ENCODE results near the gene SCAMP1.
"Not testable (repeated sequence)": the region's sequence is repeated elsewhere in the genome, so short reads cannot be mapped to it uniquely, and the experiment has no call there.

Gene SCAMP1

DNA sequence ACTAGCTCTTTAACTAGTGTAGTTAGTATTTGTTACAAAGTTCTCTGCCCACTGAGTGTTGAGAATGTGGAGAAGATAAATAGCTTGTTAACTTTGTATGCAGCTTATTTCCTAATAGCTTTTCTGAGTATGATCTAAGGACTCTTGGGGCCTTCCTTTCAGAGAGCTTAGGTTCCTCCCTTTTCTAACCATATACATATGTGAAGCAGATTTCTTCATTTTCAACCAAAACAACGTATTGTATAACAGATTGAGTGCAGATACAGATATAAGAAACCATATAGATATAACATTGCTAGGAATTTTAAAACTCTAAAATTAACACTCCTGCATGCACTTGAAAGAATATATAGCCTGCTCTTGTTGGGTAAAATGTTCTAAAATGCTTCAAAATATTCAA lies 70.4 kb downstream of the SCAMP1 start:
- DNase-seq = no peak

DNA sequence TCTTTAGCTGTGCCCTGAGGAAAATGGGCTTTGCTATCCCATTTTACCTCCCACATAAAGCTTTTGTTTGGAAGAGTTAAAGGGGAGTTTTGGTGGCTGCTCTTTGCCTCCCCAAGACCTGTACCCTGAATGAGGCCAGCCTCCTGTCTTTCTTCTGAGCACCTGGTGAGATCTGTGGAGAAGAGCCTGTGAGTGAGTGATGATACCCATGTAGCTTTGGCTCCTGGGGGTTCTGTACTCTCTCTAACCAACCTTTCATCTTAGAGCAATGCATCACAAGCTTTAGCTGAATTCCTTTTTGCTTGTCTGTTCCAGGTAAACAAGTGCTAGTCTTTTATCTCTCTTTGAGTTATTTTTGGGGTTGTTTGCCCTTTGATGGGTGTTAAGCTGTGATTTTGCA lies 73.6 kb downstream of the SCAMP1 start:
- no peak for DNase-seq

DNA sequence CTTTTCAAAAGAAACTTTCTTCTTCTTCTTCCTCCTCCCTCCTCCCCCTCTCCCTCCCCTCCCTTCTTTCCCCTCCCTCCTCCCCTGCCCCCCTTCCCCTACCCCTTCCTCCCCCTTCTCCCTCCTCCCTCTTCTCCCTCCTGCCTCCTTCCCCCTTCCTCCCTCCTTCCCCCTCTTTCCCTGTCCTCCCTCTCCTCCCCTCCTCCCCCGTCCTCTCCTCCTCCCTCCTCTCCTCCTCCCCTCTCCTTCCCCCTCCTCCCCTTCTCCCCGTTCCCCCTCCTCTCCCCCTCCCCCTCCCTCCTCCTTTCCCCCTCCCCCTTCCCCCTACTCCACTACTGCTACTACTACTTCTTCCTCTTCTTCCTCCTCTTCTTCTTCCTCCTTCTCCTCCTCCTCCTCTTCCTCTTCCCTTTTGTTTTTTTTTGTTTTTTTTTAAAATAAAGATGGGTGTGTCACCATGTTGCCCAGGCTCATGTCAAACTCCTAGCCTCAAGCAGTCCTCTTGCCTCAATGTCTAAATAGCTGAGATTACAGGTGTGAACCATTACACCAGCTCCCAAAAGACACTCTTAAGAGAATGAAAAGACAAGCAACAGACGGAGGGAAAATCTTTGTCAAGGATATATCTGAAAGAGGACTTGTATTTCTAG lies 87.5 kb downstream of the SCAMP1 start:
- DNase-seq = no peak

DNA sequence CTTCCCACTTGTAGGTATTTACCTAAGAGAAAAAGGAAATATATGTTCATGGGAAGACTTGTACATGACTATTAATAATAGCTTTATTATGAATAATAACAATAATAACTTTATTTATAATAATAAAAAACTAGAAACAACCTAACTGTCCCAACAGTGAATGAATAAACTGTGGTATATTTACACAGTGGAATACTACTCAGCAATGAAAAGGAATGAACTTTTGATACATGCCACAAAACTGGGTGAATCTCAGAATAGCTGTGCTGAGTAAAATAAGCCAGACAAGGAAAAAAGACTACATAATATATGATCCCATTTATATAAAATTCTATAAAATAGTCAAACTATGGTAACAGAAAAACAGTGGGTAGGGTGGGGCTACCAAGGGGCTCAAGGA lies 88.7 kb downstream of the SCAMP1 start:
- no peak for DNase-seq

DNA sequence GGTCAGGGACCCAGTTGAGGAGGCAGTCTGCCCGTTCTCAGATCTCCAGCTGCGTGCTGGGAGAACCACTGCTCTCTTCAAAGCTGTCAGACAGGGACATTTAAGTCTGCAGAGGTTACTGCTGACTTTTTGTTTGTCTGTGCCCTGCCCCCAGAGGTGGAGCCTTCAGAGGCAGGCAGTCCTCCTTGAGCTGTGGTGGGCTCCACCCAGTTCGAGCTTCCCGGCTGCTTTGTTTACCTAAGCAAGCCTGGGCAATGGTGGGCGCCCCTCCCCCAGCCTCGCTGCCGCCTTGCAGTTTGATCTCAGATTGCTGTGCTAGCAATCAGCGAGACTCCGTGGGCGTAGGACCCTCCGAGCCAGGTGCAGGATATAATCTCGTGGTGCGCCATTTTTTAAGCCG lies 97.1 kb downstream of the SCAMP1 start:
- DNase-seq = not testable (repeated sequence)

DNA sequence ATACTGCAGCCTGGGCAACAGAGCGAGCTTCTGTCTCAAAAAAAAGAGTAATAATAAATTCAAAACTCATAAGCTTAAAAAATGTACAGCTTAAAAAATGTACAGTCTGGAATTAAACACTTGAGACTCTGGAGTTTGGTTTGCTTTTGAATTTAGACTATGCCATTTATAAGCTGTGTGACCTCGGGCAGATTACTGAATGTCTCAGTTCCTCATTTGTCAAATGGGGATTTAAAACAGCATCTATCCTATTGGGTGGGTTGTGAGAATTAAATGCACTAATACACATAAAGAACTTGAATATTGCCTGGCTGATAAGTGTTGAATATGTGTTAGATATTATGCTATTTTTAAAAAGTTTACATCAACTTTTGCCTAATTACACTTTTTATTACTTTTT lies 98.4 kb downstream of the SCAMP1 start:
- no peak for DNase-seq

DNA sequence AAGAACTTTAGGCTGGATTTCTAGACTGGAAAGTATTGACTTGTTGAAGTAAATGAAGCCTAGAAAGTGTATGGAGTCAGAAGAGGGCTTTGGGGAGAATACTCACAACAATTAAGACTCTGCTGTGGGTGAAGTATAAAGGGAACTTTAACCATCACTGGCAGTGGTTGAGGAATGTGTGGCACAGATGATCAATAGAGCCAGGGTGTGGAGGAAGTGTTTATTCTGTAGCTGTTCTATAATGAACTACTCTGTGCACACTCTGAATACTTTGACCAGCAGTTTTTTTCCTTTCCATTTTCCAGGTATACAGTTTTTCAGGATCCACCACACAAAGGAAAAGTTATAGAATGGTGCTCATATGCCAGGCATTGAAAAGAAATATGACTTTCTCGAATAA lies 106.7 kb downstream of the SCAMP1 start:
- no peak for DNase-seq

DNA sequence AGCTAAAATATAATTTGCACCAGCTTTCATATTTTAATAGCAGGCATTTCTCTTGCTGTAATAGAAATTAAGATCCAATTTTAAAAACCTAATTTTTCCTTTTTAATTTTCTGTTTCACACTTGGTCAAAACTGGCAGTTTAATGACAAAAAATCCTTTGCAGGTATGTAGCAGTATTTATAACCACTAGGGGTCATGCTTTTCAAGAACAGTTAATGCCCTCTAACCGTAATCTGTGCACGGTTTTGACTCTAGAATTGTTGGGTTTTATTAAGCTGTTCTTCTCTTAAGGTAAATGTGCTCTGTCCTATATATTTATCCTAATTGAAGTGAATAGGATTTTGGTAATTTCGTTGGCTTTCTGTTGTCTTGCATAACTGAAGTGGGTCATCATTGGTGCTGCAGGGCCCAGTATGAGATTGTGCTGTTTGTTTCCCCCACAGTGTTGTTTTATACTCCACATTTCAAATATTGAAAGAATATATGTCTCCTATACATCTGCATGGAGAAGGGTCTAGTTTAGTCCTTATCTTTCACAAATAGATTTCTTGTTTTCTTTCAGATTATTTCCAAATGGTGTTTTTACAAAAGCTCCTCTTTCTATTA lies 107.4 kb downstream of the SCAMP1 start:
- no peak for DNase-seq

DNA sequence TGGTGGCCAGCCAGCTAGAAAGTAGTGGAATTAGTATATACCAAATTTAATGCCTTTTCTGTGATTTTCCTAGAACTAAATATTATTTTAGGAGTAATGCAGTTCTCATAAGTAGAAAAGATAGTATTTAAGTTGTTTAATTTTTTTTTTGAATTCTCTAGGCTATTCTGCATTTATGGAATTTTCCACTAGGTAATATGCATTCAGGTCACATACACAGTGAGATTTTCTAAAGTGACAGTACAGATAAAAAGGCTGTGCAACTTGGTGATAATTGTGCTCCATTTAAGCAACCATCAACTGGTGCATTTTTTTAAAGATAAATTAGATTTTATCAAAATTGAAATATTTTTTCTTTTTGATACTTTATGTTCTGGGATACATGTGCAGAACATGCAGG lies 111.5 kb downstream of the SCAMP1 start:
- DNase-seq = no peak

DNA sequence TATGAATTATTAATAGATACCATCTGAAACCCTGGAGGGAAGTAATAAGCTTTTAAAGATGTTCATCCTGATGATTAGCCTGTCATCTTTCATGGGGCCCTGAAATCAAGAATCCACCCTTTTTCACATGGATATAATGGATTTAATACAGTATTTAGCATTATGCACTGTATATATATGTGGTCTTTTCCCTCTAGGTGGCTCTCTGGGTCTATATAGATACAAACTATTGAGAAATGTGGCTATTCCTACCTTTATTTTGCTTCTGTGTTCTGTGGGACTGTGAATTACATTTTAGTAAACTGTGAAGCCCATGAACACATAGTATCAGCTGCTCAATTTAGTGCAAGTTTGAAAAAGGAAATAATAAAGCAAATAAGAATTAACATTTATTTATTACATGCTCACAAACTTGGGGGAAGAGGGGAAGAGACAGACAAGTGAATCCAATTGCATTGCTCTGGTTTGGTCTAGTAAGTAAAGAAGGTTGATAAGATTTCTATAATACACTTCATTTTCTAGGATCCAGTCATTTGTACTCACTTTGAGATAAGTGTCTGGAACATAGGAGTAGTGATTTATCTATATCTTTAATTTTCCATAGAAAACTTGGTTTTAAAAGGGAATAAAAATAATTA lies 112.2 kb downstream of the SCAMP1 start:
- DNase-seq = no peak

DNA sequence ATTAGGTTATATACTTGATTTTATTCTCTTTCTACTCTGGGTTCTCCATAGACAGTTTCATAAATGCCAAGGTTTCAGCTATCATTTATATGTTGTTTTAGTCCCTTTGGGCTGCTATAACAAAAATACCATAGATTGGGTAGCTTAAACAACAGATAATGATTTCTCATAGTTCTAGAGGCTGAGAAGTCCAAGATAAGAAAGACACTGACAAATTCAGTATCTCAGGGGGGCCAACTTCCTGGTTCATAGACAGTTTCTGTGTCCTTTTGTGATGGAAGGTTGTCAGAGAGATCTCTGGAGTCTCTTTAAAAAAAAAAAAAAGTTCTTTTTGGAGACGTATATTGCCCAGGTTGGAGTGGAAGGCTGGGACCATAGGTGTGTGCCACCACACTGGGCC lies 113.3 kb downstream of the SCAMP1 start:
- no peak for DNase-seq

DNA sequence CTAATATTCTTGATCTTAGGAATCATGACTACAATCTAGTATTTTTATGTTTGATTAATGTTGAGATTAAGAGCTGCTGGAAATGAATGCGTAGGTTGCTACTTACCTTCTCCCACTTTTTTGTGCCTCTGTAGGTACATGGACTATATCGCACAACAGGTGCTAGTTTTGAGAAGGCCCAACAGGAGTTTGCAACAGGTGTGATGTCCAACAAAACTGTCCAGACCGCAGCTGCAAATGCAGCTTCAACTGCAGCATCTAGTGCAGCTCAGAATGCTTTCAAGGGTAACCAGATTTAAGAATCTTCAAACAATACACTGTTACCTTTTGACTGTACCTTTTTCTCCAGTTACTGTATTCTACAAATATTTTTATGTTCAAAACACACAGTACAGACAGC lies 115.0 kb downstream of the SCAMP1 start:
- no peak for DNase-seq

DNA sequence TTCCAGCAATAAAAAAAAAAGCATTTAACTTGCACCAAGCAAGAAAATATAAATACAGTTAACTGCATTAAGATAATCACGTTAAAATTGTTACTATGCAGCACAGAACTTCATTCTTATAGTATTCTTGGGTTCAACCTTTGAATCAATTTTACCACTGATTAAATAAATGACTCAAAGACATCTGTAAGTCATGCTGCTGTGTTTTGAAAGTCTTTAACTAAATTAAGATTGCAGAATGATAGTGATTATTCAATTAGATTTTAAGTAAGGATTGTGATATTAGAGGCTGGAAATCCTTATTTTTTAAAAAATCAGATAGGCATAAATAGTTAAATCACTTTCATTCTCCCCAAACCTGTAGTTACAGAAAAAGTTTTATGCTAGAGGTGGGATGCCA lies 116.4 kb downstream of the SCAMP1 start:
- DNase-seq = no peak

DNA sequence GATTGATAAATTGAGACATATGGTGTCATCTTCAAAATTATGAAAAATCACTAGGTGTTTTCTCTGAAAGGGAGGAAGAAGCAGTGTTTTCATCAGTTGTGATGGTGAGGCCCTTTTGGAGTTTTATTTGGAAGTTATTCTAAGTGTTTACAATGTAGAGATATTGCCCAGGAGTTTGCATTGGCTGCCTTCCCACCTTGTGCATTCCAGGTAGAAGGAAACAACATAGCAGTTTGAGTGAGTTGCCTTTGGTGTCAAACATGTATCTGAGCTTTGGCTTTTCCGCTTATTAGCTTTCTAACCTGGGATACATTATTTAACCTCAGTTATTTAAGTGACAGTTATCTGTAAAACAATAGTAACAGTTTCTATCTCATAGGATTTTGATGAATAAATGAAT lies 122.5 kb downstream of the SCAMP1 start:
- no peak for DNase-seq

DNA sequence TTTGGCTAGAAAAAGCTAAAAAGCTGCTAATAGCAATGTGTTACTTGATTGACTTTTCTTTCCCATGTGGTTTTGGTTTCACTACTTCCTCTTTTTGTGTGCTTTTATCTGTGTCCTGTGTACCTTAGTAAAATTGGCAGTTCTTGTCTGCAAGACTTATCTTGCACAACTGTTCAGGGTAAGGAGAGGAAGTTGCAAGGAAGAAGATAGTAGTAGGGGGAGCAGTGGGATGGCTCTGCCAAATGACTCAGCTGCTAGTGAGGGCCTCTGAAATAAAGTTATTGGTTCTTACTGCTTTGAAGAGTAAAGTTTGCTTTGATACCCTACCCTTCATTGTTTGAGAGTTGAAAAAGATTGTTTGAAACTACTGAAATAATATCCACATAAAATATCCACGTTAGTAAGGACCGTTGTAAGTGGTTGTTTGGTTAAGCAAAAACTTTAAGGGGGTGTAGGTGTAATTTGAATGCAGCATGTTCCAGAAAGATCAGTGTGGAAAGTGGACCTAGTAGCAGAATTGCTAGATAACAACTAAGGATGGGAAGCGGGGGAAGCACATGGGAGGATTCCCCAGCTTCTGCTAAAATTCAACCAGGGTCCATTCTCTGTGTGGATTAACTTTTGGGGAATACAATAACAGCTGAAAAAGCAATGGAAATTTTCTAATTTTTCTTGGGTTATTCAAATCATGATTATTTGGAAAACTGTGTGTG lies 123.5 kb downstream of the SCAMP1 start:
- DNase-seq = no peak

DNA sequence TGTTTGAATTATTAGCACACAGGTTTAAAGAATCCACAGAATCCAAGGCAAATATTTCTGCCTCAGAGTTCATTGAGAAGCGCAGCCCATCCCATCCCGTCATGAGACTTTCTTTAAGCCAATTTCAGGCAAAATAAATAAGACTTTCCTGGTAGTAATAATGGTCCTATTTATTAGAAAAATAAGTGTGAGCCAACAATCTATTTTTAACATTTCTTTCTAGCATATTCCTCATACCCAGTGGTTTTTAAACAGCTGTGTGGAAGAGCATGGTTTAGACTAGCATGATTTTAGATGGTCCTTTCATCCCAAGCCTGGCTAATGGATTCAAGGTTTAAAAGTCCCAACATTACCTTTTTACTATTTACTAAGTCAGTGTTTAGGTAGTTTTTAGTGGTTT lies 125.8 kb downstream of the SCAMP1 start:
- no peak for DNase-seq

DNA sequence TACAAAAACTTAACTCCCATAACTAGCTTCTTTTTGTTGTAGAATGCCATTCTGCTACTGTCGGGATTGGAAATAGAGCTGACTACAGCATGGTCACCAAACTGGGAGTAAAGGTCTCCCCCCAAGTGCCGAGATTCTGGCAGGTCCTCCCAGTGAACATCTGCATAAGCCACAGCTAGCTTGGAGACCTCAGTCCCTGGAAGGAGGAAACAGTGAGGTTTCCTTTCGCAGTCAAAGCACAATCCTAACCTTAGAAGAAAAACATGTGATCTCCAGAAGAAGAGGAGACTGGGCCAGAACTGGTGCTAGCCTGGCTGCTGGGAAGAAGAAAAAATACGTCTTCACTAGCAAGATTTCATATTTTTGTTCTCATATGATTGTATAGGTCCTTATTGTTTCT lies 127.4 kb downstream of the SCAMP1 start:
- DNase-seq = no peak

DNA sequence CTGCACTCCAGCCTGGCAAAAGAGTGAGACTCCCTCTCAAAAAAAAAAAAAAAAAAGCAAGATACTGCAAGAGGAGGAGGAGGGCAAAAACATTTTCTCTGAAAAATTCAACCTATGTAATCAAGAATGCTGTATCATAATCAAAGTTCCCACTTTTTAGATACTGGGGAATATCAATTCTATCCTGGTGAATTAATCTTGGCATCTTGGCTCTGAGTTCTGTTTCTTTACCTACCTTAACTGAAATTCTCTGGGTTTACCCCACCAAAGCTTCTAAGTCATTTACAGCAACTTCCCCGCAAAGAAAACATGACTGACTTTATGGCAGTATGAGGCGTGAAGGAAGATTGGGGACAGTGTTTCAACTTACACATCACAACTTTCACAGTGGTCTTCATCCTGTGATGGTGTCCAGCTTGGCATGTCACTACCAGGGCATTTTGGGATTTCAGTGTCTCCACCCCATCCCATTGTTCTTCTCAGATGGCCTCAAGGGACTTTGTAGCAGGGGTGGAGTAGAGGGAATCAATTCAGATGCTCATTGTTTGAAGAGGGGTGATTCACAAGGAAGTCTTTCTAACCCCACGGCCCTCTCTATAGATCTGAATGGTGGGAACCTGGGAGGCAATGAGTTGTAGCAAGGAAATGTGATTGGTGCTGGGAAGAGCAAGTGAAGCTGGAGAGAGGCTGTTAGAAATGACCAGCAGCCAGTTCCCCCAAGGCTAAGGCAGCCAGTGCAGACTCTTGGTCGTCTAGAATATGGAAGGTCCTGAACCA lies 130.5 kb downstream of the SCAMP1 start:
- no peak for DNase-seq

DNA sequence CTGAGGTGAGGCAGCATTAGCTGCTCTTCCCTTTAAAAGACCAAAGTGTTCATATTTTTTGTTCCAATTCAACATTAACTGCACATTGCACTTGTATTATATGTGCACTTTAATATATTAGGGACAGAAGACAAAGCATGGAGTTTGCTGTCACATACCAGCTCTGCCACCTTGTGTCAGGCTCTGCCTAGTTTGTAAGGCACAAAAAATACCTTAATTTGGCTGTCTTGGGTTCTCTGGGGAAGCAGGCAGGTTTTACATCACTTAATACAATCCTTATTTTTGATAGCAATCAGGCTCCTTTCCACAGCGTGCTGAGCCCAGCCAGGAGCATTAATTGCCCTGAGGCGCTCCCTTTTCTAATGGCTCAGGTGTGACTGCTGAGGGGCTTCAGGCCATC lies 131.8 kb downstream of the SCAMP1 start:
- DNase-seq = no peak

DNA sequence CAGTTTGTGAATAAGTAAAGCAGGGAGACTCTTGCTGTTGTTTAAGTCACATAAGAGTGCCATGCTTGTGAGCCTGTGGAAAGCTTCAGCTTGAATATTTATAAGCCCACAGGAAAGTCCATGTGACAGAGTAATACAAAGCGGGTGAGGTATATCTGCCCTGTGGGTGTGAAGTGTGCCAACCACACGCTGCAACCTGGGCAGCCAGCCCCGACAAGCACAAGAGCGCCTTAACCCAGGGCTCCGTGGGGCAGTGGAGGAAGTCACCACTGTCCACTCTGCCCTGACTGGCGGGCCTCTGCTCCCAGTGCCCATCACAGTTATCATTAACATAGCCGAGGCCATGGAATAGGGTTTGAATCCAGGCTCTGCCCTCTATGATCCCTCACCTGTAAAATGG lies 132.2 kb downstream of the SCAMP1 start:
- DNase-seq = no peak

DNA sequence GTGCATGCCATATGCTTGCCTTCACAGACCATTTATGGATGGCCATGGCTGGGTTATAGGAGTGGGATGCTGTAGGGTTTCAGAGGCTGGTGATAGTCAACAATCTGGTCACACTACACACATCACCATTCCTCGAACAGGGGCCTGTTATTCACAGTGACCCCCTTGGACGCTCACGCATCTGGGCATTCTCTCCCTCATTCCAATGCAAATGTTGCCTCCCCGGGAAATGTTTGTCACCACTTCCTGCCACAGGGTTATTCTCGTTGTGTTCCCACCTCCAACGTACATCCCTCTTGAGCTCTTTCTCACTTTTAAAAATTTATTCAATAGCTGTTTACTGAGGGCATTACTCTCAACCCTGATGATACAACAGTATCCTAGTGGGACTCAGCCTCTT lies 135.4 kb downstream of the SCAMP1 start:
- DNase-seq = no peak

DNA sequence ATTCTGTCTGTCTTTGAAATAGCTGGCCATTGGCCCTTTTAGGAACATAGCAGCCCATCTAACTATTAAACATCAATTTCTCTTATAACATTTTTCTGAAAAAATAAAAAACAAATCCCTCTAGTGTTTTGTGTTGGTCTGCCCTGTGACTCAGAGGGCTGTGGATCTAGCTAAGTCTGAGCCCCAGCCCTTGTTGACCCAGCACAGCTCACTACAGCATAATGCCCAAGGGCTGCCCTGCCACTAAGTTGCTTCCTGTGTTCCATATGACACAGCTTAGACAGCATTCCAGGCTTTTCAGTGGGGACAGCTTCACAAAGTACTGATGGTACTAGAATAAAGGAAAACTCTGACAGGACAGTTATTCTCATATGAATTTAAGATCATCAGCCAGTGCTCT lies 136.0 kb downstream of the SCAMP1 start:
- no peak for DNase-seq
